IMR-90 (cell line): ENCODE results near the gene MKS1. TPM values are rescaled to one million over a fixed set of nuclear protein-coding genes. Genes with fewer than 3 reads are reported as not detected.

ENCODE experiments used
- ATAC-seq: fragments of 200-7000 bp; cut with Tn5 transposase; 2 replicates; pipeline ENCODE4 v1.9.1; 2020; ENCODE audit warnings: low read depth, mild to moderate bottlenecking, moderate library complexity
- BruUV-seq: library from RNA; stranded (reverse); fragments of 400-500 nt; replicated peaks from 2 replicates; lab custom pipeline; 2021; lab: Mats Ljungman, UMichigan
- CTCF ChIA-PET: fragments of 300-600 bp; formaldehyde crosslinking; extraction: SDS; loops from one replicate; lab custom pipeline; 2021; ENCODE audit warnings: antibody characterized with exemption; lab: Yijun Ruan, JAX
- POLR2A ChIA-PET: fragments of 300-600 bp; sonication (Branson Sonifier 250); formaldehyde crosslinking; loops from one replicate; lab custom pipeline; 2022; ENCODE audit warnings: antibody characterized with exemption; ENCODE audit not compliant: unreplicated experiment; lab: Charles Lee
- DNase-seq: peaks from one replicate; pipeline ENCODE4 v3.0.0; 2013
- H2AFZ ChIP-seq: replicated peaks from 2 replicates; pipeline ENCODE3; 2013; ENCODE audit warnings: low read length, mild to moderate bottlenecking; ENCODE audit not compliant: poor library complexity
- H2AK5ac ChIP-seq: 2 replicates; pipeline ENCODE4 v1.6.1; 2013; ENCODE audit warnings: low read depth, low read length, inconsistent platforms
- H2AK9ac ChIP-seq: replicated peaks from 2 replicates; pipeline ENCODE3; 2013; ENCODE audit warnings: mild to moderate bottlenecking, low read depth, low read length, moderate library complexity; ENCODE audit not compliant: poor library complexity
- H2BK120ac ChIP-seq: 2 replicates; pipeline ENCODE4 v1.6.1; 2013; ENCODE audit warnings: low read depth, low read length, inconsistent platforms
- H2BK15ac ChIP-seq: 3 replicates; pipeline ENCODE4 v1.6.1; 2013; ENCODE audit warnings: low read depth, low read length, inconsistent platforms
- H2BK20ac ChIP-seq: 2 replicates; pipeline ENCODE4 v1.6.1; 2013; ENCODE audit warnings: low read depth, mild to moderate bottlenecking, inconsistent platforms, low read length, moderate library complexity
- H2BK5ac ChIP-seq: 2 replicates; pipeline ENCODE4 v1.6.1; 2013; ENCODE audit warnings: mild to moderate bottlenecking, low read depth, low read length, inconsistent platforms; ENCODE audit not compliant: poor library complexity, severe bottlenecking
- H3K14ac ChIP-seq: replicated peaks from 2 replicates; pipeline ENCODE4 v1.6.1; 2013; ENCODE audit warnings: low read depth, low read length, inconsistent platforms
- H3K18ac ChIP-seq: 2 replicates; pipeline ENCODE4 v1.6.1; 2013; ENCODE audit warnings: low read depth, low read length, control low read depth
- H3K23ac ChIP-seq: 2 replicates; pipeline ENCODE4 v1.6.1; 2013; ENCODE audit warnings: low read depth, low read length, inconsistent platforms
- H3K27ac ChIP-seq: 2 replicates; pipeline ENCODE4 v1.5.1; 2013; ENCODE audit warnings: mild to moderate bottlenecking, control low read depth, low read length; ENCODE audit not compliant: insufficient read depth
- H3K27me3 ChIP-seq: 2 replicates; pipeline ENCODE4 v1.6.1; 2013; ENCODE audit warnings: low read length; ENCODE audit not compliant: control insufficient read depth, insufficient read depth
- H3K36me3 ChIP-seq: 2 replicates; pipeline ENCODE4 v1.6.1; 2013; ENCODE audit warnings: low read length, mixed read lengths; ENCODE audit not compliant: control insufficient read depth, insufficient read depth
- H3K4ac ChIP-seq: 2 replicates; pipeline ENCODE4 v1.6.1; 2013; ENCODE audit warnings: low read depth, low read length, inconsistent platforms
- H3K4me1 ChIP-seq: 2 replicates; pipeline ENCODE4 v1.6.1; 2013; ENCODE audit warnings: low read length, mixed read lengths; ENCODE audit not compliant: control insufficient read depth, insufficient read depth
- H3K4me2 ChIP-seq: 2 replicates; pipeline ENCODE4 v1.6.1; 2013; ENCODE audit warnings: low read depth, mild to moderate bottlenecking, control low read depth, low read length, moderate library complexity
- H3K4me3 ChIP-seq: 2 replicates; pipeline ENCODE4 v1.5.1; 2013; ENCODE audit warnings: low read depth, mild to moderate bottlenecking, control low read depth, low read length, moderate library complexity; ENCODE audit not compliant: insufficient read depth
- H3K56ac ChIP-seq: 2 replicates; pipeline ENCODE4 v1.6.1; 2013; ENCODE audit warnings: low read length, inconsistent platforms; ENCODE audit not compliant: insufficient read depth; ENCODE audit errors: extremely low read depth
- H3K79me1 ChIP-seq, 2 experiments: 2 replicates each; pipeline ENCODE4 v1.6.1; 2013; ENCODE audit warnings: low read length in 2 of 2, inconsistent platforms in 1 of 2, low read depth in 1 of 2
- H3K9ac ChIP-seq: 2 replicates; pipeline ENCODE4 v1.6.1; 2013; ENCODE audit warnings: low read depth, low read length, control low read depth
- H3K9me1 ChIP-seq: 2 replicates; pipeline ENCODE4 v1.6.1; 2013; ENCODE audit warnings: low read length, inconsistent platforms; ENCODE audit not compliant: insufficient read depth
- H3K9me3 ChIP-seq: 2 replicates; pipeline ENCODE4 v1.6.1; 2013; ENCODE audit warnings: low read length; ENCODE audit not compliant: control insufficient read depth, insufficient read depth
- H4K20me1 ChIP-seq: 2 replicates; pipeline ENCODE4 v1.6.1; 2013; ENCODE audit warnings: low read length, inconsistent platforms; ENCODE audit not compliant: insufficient read depth
- H4K5ac ChIP-seq: 2 replicates; pipeline ENCODE4 v1.6.1; 2013; ENCODE audit warnings: mild to moderate bottlenecking, low read depth, low read length, control low read depth
- H4K8ac ChIP-seq, 2 experiments: 2 replicates each; pipeline ENCODE4 v1.6.1; 2013; ENCODE audit warnings: low read depth in 2 of 2, low read length in 2 of 2, control low read depth in 1 of 2, inconsistent platforms in 1 of 2
- H4K91ac ChIP-seq: 2 replicates; pipeline ENCODE4 v1.6.1; 2013; ENCODE audit warnings: low read depth, low read length, inconsistent platforms; ENCODE audit not compliant: insufficient read depth
- BHLHE40 ChIP-seq: fragments of 150-350 bp; IDR thresholded peaks from 2 replicates; pipeline ENCODE4 v1.6.1; 2016; ENCODE audit warnings: mild to moderate bottlenecking, low read depth, low read length
- CTCF ChIP-seq: conservative IDR thresholded peaks from 2 replicates; pipeline ENCODE4 v1.5.1; 2012; ENCODE audit warnings: mild to moderate bottlenecking, low read depth, low read length, improper control_type of control experiment
- FOS ChIP-seq: fragments of 150-350 bp; IDR thresholded peaks from 2 replicates; pipeline ENCODE4 v1.6.1; 2016; ENCODE audit warnings: low read depth, low read length
- MAFK ChIP-seq: IDR thresholded peaks from 2 replicates; pipeline ENCODE4 v1.6.1; 2012; ENCODE audit warnings: low read depth, low read length, improper control_type of control experiment
- MAZ ChIP-seq: IDR thresholded peaks from 2 replicates; pipeline ENCODE4 v1.6.1; 2012; ENCODE audit warnings: low read depth, mild to moderate bottlenecking, low read length, improper control_type of control experiment, moderate library complexity, borderline replicate concordance
- MXI1 ChIP-seq: IDR thresholded peaks from 2 replicates; pipeline ENCODE4 v1.6.1; 2012; ENCODE audit warnings: low read depth, mild to moderate bottlenecking, low read length, moderate library complexity, borderline replicate concordance
- POLR2A ChIP-seq: IDR thresholded peaks from 2 replicates; pipeline ENCODE4 v1.6.1; 2012; ENCODE audit warnings: mild to moderate bottlenecking, low read depth, low read length
- RAD21 ChIP-seq: IDR thresholded peaks from 2 replicates; pipeline ENCODE4 v1.6.1; 2012; ENCODE audit warnings: low read length, improper control_type of control experiment
- RFX5 ChIP-seq: IDR thresholded peaks from 2 replicates; pipeline ENCODE4 v1.8.0; 2012; ENCODE audit warnings: low read depth, mild to moderate bottlenecking, low read length, moderate library complexity
- WGBS, 2 experiments: methylation state at CpG; one replicate each; pipeline versions ENCODE4 v1.1.5 to v1.1.7; 2013; ENCODE audit warnings: missing lambda C conversion rate in 2 of 2; ENCODE audit not compliant: insufficient read length in 1 of 2; ENCODE audit errors: extremely low coverage in 2 of 2; 5-methylcytosine and 5-hydroxymethylcytosine counted together
- dilution Hi-C: fragments of 300-500 bp; cut with HindIII; formaldehyde crosslinking; loops from one replicate; pipeline ENCODE4 v1.14.3; 2018; ENCODE audit warnings: low sequenced_read_pairs; ENCODE audit not compliant: unreplicated experiment
- in situ Hi-C: fragments of 300-500 bp; cut with MboI; formaldehyde crosslinking; loops from 3 replicates; pipeline ENCODE4 v1.14.3; 2019; ENCODE audit warnings: low sequenced_read_pairs, inconsistent platforms, mixed read lengths
- intact Hi-C: fragments of 100-400 bp; cut with micrococcal nuclease; formaldehyde crosslinking; loops from 2 replicates; pipeline ENCODE4 v1.10.0; 2022
- polyA plus RNA-seq, 3 experiments: library from polyadenylated mRNA; depleted of rRNA; stranded (reverse); fragments of >200 nt; gene quantifications; 2 replicates each; pipeline ENCODE4 v1.2.3, GENCODE V29; 2012; ENCODE audit warnings: low replicate concordance in 1 of 3
- total RNA-seq: library from RNA; depleted of rRNA; stranded (reverse); fragments of >200 nt; gene quantifications from 2 replicates; pipeline ENCODE4 v1.2.3, GENCODE V29; 2012

MKS1 gene
- total and polyA plus RNA-seq, 2 of the 4 experiments (the other 2 are of a cell fraction): 11.5 to 13.2 TPM

- TF ChIP-seq RFX5: no peak
- TF ChIP-seq MAZ: no peak
- no peak for TF ChIP-seq FOS
- TF ChIP-seq CTCF: no peak
- no peak for TF ChIP-seq BHLHE40
- no peak for TF ChIP-seq POLR2A
- TF ChIP-seq MAFK: no peak
- TF ChIP-seq MXI1: no peak
- no peak for TF ChIP-seq RAD21
- no peaks in the 10 kb centered on the region for H3K36me3 ChIP-seq
- no peaks in the 10 kb centered on the region for H3K79me1 ChIP-seq
- no peak overlapping the region for H3K4me2 ChIP-seq
- H4K8ac ChIP-seq: no peak overlapping the region
- no peaks in the 10 kb centered on the region for H3K9me1 ChIP-seq
- no peak overlapping the region for H3K27ac ChIP-seq
- H3K9ac ChIP-seq: no peak overlapping the region
- no peak overlapping the region for H2BK15ac ChIP-seq
- ChIA-PET POLR2A (no interaction called here), CTCF (no interaction called here)
- no CpG with 5 or more reads among the region's 10 CpGs for WGBS, 2 experiments
- no peaks in the 10 kb centered on the region for H3K4me1 ChIP-seq
- in situ Hi-C loops (no loop called here), dilution Hi-C loops (no loop called here), intact Hi-C loops (loop anchor here (2.0 kb wide), 1 partner anchor 199 kb away; no protein-coding TSS in a partner anchor)
- H3K56ac ChIP-seq: no peak overlapping the region
- no peak overlapping the region for H3K4me3 ChIP-seq
- H2BK5ac ChIP-seq: no peak overlapping the region
- H2BK20ac ChIP-seq: no peak overlapping the region
- no peak overlapping the region for H2AK9ac ChIP-seq
- no TSS peak for BruUV-seq
- no peak overlapping the region for H2BK120ac ChIP-seq
- no peaks in the 10 kb centered on the region for H4K20me1 ChIP-seq
- no peak overlapping the region for H2AK5ac ChIP-seq
- no peak overlapping the region for H3K18ac ChIP-seq
- no peak overlapping the region; the same call in 1 of the 2 replicates for H3K23ac ChIP-seq
- H4K91ac ChIP-seq: no peak overlapping the region
- H4K5ac ChIP-seq: no peak overlapping the region
- H3K14ac ChIP-seq: no peak overlapping the region
- DNase-seq: no peak
- no peak overlapping the region for H2AFZ ChIP-seq
- no peak for ATAC-seq
- peaks cover 69% of the 10 kb centered on the region for H3K27me3 ChIP-seq
- no peak overlapping the region for H3K4ac ChIP-seq
- H3K9me3 ChIP-seq: no peaks in the 10 kb centered on the region
Measured at GRCh38 chr17:58247511-58248363, 28.7 kb upstream of the MKS1 start.
